Testis (tissue), 2 donors: ENCODE data around the gene CDKN1A.

Experiments used
- CTCF ChIP-seq, 3 experiments: fragments of 450-650 bp in 2 of 3; fragments of 200-600 bp in 1 of 3; sonication (generic) in 1 of 3; IDR thresholded peaks; one replicate each; pipeline ENCODE4 v1.5.1; 2016 to 2019; ENCODE audit warnings: antibody characterized with exemption in 3 of 3, mild to moderate bottlenecking in 2 of 3, moderate library complexity in 1 of 3
- POLR2A ChIP-seq: fragments of 450-650 bp; IDR thresholded peaks from one replicate; pipeline ENCODE4 v1.6.1; 2017; ENCODE audit warnings: antibody characterized with exemption, mild to moderate bottlenecking, moderate library complexity

GRCh38 chr6:36700831-36701230 lies 22.3 kb downstream of the CDKN1A start:
- TF ChIP-seq CTCF (IDR thresholded peaks at IDR 0.05) (no peak), POLR2A (no peak)
